Measurements from ENCODE around the gene LRRFIP2. TPM values are rescaled to one million over a fixed set of nuclear protein-coding genes. Genes with fewer than 3 reads are reported as not detected.
A peak's percentile ranks its signal among the peaks of the same experiment; 100 is the strongest.
"Not testable (repeated sequence)": the region's sequence is repeated elsewhere in the genome, so short reads cannot be mapped to it uniquely, and the experiment has no call there.

The LRRFIP2 gene
- 100 to 1,000 TPM; 152 to 166 (median 152) TPM for total RNA-seq

GRCh38 chr3:37174532-37175126 is at the start of gene LRRFIP2:
Gene LRRFIP2 (minus strand): TSS chr3:37174582. CDS start chr3:37148983, 25,599 bp downstream.
- no peaks in the 10 kb centered on the region for H3K9me3 ChIP-seq
- peaks cover 0 to 52% (median 2%) of the 10 kb centered on the region in 4 donors for H3K4me1 ChIP-seq
- H3K36me3 ChIP-seq, result peaks cover 0 to 12% (median 0%) of the 10 kb centered on the region in 3 donors
- peak within 1 kb of the TSS; percentile 94 to 99 (median 98) for H3K27ac ChIP-seq
- H3K27me3 ChIP-seq, result no peaks in the 10 kb centered on the region
- no peak for DNase-seq
- TF ChIP-seq POLR2A (IDR thresholded peaks at IDR 0.05), result no peak
- TF ChIP-seq, protein P1, sequence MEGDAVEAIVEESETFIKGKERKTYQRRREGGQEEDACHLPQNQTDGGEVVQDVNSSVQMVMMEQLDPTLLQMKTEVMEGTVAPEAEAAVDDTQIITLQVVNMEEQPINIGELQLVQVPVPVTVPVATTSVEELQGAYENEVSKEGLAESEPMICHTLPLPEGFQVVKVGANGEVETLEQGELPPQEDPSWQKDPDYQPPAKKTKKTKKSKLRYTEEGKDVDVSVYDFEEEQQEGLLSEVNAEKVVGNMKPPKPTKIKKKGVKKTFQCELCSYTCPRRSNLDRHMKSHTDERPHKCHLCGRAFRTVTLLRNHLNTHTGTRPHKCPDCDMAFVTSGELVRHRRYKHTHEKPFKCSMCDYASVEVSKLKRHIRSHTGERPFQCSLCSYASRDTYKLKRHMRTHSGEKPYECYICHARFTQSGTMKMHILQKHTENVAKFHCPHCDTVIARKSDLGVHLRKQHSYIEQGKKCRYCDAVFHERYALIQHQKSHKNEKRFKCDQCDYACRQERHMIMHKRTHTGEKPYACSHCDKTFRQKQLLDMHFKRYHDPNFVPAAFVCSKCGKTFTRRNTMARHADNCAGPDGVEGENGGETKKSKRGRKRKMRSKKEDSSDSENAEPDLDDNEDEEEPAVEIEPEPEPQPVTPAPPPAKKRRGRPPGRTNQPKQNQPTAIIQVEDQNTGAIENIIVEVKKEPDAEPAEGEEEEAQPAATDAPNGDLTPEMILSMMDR (IDR thresholded peaks at IDR 0.05), result no peak
- H3K4me3 ChIP-seq, result peak within 1 kb of the TSS; percentile 88 to 97 (median 96)

DNA sequence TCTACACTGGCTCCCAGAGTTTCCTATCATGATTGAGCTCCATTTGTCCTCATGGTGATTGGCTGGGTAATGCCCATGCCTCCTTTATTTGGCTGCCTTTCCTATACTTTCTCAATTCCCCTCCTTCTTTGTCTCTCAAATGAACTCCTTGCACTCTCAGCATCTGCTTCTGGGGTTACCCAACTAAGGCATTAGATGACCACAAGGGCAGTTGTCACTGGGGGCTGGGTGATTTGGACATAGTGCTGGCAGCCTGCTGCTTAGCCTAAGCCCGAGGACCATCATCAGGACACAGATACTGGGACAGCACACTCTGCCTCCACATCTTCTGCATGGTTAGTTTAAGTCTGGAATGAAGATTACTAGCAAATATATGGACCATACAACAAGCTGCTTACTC is 49.2 kb upstream of the LRRFIP2 start:
- Histone ChIP-seq H3K27ac (no peak overlapping the region), H3K4me1 (peaks cover 0 to 8% (median 0%) of the 10 kb centered on the region in 4 donors), H3K4me3 (no peak overlapping the region), H3K9me3 (no peaks in the 10 kb centered on the region), H3K27me3 (no peaks in the 10 kb centered on the region), H3K36me3 (no peaks in the 10 kb centered on the region)
- no peak for TF ChIP-seq POLR2A (IDR thresholded peaks at IDR 0.05)
- TF ChIP-seq, protein P1 (IDR thresholded peaks at IDR 0.05), result no peak
- DNase-seq, result no peak

DNA sequence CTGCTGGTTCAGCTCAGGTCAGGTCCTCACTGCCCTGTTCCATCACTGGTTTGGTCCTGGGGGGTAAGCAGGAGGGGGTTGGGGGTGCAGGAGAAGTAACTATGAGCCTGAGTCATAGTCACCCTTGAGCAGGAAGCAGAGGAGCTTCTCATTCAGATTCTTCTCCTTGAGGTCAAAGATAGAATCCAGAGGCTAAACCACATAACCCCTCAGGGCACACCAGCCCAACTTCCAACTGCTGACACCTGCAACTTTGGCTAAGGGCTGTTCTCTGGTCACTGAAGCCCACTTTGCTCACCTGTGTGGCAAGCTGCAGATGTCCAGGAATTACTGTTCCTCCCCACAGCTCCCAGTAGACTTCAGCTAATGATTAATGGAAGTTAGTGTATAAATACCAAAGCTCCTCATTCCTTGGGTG is 48.8 kb upstream of the LRRFIP2 start:
- no peak for DNase-seq
- no peak overlapping the region for H3K4me3 ChIP-seq
- TF ChIP-seq, protein P1 (IDR thresholded peaks at IDR 0.05), result no peak

DNA sequence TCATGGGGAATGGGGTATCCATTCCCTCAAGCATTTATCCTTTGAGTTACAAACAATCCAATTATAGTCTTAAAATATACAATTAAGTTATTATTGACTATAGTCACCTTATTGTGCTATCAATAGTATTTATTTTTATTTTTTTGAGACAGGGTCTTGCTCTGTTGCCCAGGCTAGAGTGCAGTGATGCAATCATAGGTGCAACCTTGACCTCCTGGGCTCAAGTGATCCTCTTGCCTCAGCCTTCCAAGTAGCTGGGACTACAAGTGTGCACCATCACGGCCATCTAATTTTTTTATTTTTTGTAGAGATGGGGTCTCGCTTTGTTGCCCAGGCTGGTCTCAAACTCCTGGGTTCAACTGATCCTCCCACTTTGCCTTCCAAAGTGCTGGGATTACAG is 48.2 kb upstream of the LRRFIP2 start:
- not testable (repeated sequence) for H3K27ac ChIP-seq, H3K4me1 ChIP-seq, H3K27me3 ChIP-seq, DNase-seq, H3K4me3 ChIP-seq, H3K9me3 ChIP-seq, H3K36me3 ChIP-seq

More for the DNA sequence above, 48.8 kb upstream of the LRRFIP2 start:
- Histone ChIP-seq H3K36me3 (no peaks in the 10 kb centered on the region), H3K27ac (no peak overlapping the region), H3K4me1 (peaks cover 0 to 4% (median 0%) of the 10 kb centered on the region in 4 donors), H3K9me3 (no peaks in the 10 kb centered on the region), H3K27me3 (no peaks in the 10 kb centered on the region)

DNA sequence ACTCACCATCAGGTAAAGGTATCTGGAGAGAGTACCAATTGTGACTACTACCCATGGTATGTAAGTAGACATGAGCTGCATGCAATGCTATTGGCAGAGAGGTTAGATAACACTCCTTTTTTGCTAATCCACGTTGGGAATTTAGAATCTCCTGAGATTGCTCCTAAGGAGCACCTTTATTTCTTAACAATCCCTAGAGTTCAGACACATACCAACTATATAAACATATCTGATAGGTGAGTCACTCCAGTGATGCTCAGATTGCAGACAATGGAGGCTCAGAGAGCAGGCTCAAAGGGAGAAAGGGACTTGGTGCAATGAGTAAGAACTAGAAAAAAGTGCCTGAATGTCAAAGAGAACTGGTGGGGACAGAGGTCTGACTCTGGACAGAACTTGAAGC is 47.0 kb upstream of the LRRFIP2 start:
- Histone ChIP-seq H3K36me3 (no peaks in the 10 kb centered on the region), H3K27me3 (no peaks in the 10 kb centered on the region), H3K9me3 (no peaks in the 10 kb centered on the region), H3K27ac (no peak overlapping the region), H3K4me1 (no peaks in the 10 kb centered on the region), H3K4me3 (no peak overlapping the region)
- TF ChIP-seq POLR2A (IDR thresholded peaks at IDR 0.05), result no peak
- TF ChIP-seq, protein P1 (IDR thresholded peaks at IDR 0.05), result no peak
- DNase-seq, result no peak

GRCh38 chr3:37219266-37219665 is 44.9 kb upstream of the LRRFIP2 start:
- Histone ChIP-seq H3K4me1 (no peaks in the 10 kb centered on the region), H3K9me3 (no peaks in the 10 kb centered on the region), H3K4me3 (no peak overlapping the region), H3K27ac (no peak overlapping the region), H3K27me3 (no peaks in the 10 kb centered on the region), H3K36me3 (no peaks in the 10 kb centered on the region)
- TF ChIP-seq, protein P1 (IDR thresholded peaks at IDR 0.05), result no peak
- no peak for TF ChIP-seq POLR2A (IDR thresholded peaks at IDR 0.05)
- no peak for DNase-seq
